ENCODE data around the gene ERC1. TPM values are rescaled to one million over a fixed set of nuclear protein-coding genes. Genes with fewer than 3 reads are reported as not detected.
A peak's percentile ranks its signal among the peaks of the same experiment; 100 is the strongest.

The ERC1 gene
- total and polyA plus RNA-seq, 2 donors (not counting 3 experiments of a cell fraction or from before 2014, with no cell fraction given), result 11.7 to 66.1 TPM

- no peak overlapping the region for H3K4me3 ChIP-seq (replicated peaks in 1 of 3; ENCODE audit: insufficient read depth in 1 of 3, low read depth in 1 of 3, low read length in 3 of 3)
- H3K79me2 ChIP-seq (ENCODE audit: control insufficient read depth, insufficient read depth, low read length), result no peaks in the 10 kb centered on the region
- no peaks in the 10 kb centered on the region for H3K9me1 ChIP-seq (replicated peaks; ENCODE audit: control insufficient read depth, extremely low read depth, insufficient read depth, low read length)
- peak; percentile 50 for FAIRE-seq
- no peaks in the 10 kb centered on the region for H3K36me3 ChIP-seq (ENCODE audit: control insufficient read depth in 2 of 2, extremely low read depth in 1 of 2, insufficient read depth in 2 of 2, low read length in 2 of 2)
- H3K4me2 ChIP-seq (ENCODE audit: insufficient read depth, low read length), result peak overlapping the region; percentile 34
- dilution Hi-C loops (cut with MboI; ENCODE audit: extremely low pct_ligation_motif_present, low sequenced_read_pairs), result no loop called here
- H3K9me3 ChIP-seq (replicated peaks; ENCODE audit: control insufficient read depth, insufficient read depth, low read length), result no peaks in the 10 kb centered on the region
- H3K9ac ChIP-seq (replicated peaks; ENCODE audit: extremely low read depth, insufficient read depth, low read length), result peak overlapping the region; percentile 54
- TF ChIP-seq CTCF (IDR thresholded peaks at IDR 0.05; ENCODE audit: extremely low read depth in 1 of 2, insufficient read depth in 1 of 2, low read depth in 1 of 2, low read length in 2 of 2), result no peak
- peak; percentile 97 for TF ChIP-seq JUN (IDR thresholded peaks at IDR 0.05; ENCODE audit: borderline replicate concordance, insufficient read depth, insufficient read length, low read depth)
- peak; percentile 57 for TF ChIP-seq GATA2 (IDR thresholded peaks at IDR 0.05; ENCODE audit: insufficient read depth, insufficient read length, low read depth, low read length)
- TF ChIP-seq FOS (IDR thresholded peaks at IDR 0.05; ENCODE audit: borderline replicate concordance, insufficient read depth, low read length), result peak; percentile 68
- TF ChIP-seq POLR2AphosphoS5 (IDR thresholded peaks at IDR 0.05; ENCODE audit: insufficient read depth, low read depth, low read length), result peak; percentile 33
- no peak for TF ChIP-seq MYC (IDR thresholded peaks at IDR 0.05; ENCODE audit: low read depth, low read length)
- H2AFZ ChIP-seq (ENCODE audit: low read depth, low read length), result no peak overlapping the region
- ChIA-PET POLR2A (interaction anchor here (0.5 kb wide), 1 partner anchor 17 kb away, joined by 4 read pairs; no protein-coding TSS in a partner anchor), CTCF (interaction anchor here (1.2 to 3.6 kb wide), 3 partner anchors 13 to 67 kb away, joined by 4 to 10 read pairs (median 10); no protein-coding TSS in a partner anchor)
- intact Hi-C loops (cut with micrococcal nuclease), result loop anchor here (1.0 kb wide), 3 partner anchors 13 to 33 kb away; no protein-coding TSS in a partner anchor
- BruUV-seq (replicated peaks), result no TSS peak
- H3K4me1 ChIP-seq (ENCODE audit: control insufficient read depth, extremely low read depth, insufficient read depth, low read length), result peaks cover 21% of the 10 kb centered on the region
- H3K27me3 ChIP-seq (ENCODE audit: control insufficient read depth in 2 of 2, insufficient read depth in 2 of 2, low read length in 2 of 2), result no peaks in the 10 kb centered on the region
- peak; percentile 61 for DNase-seq (ENCODE audit: low read depth, low spot score)
- H4K20me1 ChIP-seq (replicated peaks; ENCODE audit: control insufficient read depth, extremely low read depth, insufficient read depth, low read length), result no peaks in the 10 kb centered on the region
- peak overlapping the region; percentile 74 for H3K27ac ChIP-seq (ENCODE audit: insufficient read depth, low read depth, low read length)
Measured at GRCh38 chr12:1184402-1184801, 193.4 kb downstream of the ERC1 start.
